HG03565 (cell line): ENCODE data around the gene ZNF70.
A peak's percentile ranks its signal among the peaks of the same experiment; 100 is the strongest.

Experiments used
- ATAC-seq: cut with Tn5 transposase; IDR thresholded peaks from one replicate; pipeline ENCODE4 v1.9.1; 2021; ENCODE audit warnings: mild to moderate bottlenecking, moderate library complexity; ENCODE audit not compliant: unreplicated experiment

The ZNF70 gene

DNA sequence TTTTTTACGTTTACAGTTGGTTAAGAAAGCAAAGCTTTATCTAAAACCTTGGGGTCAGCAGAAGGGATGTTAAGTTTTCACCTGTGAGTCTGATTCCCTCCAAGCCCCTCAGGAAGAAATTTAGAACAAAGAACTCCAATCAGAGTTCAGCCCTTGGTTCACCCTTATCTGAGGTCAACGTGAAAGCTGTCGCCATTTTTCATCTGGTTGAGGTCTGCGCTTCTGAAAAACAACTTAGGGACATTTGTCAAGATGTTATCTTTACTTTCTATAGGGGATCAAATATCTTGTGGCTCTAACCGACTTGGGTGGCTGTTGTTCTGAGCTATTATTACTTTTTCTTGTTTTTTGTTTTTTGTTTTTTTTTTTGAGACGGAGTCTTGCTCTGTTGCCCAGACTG is 30.1 kb downstream of the ZNF70 start:
- ATAC-seq = no peak

DNA sequence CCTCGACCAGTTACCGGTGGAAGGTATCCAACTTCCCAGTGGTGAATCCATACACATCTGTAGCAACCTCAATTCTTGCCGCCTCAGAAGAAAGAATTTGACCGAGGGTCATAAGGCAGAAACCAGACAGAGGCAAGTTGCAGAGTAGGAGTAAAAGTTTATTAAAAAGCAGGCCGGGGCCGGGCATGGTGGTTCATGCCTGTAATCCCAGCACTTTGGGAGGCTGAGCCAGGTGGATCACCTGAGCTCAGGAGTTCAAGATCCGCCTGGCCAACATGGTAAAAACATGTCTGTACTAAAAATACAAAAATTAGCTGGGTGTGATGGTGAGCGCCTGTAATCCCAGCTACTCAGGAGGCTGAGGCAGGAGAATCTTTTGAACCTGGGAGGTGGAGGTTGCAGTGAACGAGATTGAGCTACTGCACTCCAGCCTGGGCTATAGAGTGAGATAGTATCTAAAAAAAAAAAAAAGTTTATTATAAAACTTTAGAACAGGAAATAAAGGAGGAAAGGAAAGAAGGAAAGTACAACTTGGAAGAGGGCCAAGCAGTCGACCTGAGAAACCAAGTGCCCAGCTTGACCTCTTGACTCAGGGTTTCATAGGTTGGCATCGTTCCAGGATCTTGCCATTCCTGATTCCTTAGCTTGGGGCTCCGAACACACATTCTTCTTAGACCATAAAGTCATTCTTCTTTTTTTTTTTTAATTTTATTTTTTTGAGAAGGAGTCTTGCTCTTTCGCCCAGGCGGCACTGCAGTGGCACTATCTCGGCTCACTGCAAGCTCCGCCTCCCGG is 32.3 kb downstream of the ZNF70 start:
- no peak for ATAC-seq

DNA sequence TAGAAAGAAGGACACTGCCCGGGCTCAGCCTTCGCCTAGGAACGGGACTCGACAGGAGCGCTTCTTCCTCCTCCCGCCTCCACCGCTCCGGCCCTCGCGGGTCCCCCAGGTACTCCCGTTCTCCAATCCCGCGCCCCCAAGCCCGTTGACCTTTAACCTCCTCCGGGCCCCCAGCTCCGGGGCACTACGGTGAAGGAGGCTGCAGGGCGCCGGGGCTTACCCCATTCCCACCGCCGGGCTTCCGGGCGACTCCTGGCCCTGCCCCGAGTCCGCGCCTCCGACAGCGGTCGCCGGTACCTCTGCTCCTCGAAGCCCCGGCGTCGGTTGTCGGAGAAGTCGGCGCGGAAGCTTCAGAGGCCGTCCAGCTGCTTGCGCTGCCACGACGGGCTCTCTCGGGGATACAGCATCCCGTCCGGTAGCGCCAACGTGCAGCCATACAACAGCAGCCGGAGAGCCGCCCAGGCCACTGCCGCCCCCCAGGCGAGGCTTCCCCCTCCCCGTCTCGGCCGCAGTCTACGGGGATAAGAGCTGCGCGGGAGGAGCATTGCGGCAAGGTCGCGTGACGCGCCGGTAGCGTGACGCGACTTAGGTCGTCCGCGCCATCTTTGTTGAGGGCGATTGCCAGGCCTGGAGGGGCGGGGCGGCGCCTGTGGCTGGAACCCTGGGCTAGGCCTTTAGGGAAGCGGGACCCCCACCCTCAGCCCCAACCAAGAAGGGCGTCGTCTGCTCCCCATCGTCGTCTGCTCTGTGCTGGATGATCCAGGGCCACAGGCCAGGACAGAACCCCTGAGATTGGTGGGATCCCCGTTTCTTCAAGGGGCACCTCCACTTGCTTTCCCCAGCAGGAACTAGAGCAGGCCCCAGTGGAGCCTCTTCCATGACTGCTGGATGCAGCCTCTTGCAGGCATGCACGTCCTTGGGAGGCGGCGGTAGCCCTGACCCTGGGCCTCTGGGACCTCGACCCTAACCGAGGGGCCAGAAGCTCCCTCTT is 33.8 kb downstream of the ZNF70 start:
- peak; percentile 73 for ATAC-seq

DNA sequence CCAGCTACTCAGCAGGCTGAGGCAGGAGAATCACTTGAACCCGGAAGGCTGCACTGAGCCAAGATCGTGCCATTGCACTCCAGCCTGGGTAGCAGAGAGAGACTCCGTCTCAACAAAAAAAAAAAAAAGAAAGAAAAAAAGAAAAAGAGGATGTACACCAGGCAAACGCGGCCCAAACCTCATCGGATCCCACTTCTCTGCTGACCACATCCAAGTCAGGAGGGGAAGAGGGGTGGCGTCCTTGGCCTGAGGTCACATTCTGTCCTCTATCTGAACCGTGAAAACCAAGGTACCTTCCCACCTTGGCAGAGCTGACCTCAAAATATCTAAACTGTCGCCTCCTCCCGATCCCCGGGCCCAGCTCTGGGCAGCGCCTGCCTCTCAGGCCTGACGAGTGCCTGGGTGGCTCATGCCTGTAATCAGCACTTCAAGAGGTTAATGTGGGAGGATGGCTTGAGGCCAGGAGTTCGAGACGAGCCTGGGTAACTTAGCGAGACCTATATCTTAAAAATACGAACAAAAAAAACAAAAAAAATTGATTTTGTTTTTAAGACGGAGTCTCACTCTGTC is 35.0 kb downstream of the ZNF70 start:
- no peak for ATAC-seq

DNA sequence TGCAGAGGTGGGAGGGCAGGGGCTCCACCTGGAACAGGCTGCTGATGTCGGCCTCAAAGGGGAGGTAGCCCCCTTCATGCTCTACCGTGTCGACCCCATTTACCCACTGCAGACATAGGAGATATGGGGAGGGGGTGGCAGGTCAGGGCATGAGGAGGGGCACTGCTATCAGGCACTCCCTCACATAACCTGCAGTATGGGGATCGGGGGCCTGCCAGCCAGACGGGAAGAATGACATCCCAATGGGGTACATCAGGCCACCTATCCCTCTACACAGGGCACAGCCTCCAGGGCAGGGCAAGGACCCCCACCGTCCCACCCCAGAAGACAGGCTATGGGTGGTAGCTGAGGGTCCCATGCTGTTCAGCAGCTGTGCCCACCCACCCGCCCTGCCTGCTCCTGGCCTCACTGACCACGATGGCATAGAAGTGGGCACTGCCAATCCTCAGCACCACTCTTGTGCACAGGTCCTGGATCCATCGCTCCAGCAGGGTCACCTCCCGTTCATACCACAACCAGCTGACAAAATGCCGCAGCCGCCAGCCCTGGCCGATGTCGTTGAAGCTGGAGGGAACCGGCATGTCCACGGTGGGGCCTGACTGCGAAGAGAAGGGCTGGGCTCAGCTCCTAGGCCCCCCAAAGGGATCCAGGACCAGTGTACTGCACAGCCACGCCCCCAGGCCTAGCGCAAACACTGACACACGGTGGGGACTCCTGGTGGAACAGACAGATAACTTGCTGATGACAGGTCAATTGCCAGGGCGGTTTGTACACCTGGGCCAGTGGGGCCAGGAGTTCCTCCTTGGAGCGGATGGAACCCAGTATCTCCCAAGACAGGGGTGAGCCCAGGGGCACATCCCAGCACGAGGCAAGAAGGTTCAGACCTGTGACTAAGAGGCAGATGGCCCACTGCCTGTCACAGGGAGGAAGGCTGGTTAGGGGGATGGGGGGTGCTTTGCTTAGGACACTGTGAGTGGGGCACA is 36.0 kb downstream of the ZNF70 start:
- ATAC-seq = no peak

DNA sequence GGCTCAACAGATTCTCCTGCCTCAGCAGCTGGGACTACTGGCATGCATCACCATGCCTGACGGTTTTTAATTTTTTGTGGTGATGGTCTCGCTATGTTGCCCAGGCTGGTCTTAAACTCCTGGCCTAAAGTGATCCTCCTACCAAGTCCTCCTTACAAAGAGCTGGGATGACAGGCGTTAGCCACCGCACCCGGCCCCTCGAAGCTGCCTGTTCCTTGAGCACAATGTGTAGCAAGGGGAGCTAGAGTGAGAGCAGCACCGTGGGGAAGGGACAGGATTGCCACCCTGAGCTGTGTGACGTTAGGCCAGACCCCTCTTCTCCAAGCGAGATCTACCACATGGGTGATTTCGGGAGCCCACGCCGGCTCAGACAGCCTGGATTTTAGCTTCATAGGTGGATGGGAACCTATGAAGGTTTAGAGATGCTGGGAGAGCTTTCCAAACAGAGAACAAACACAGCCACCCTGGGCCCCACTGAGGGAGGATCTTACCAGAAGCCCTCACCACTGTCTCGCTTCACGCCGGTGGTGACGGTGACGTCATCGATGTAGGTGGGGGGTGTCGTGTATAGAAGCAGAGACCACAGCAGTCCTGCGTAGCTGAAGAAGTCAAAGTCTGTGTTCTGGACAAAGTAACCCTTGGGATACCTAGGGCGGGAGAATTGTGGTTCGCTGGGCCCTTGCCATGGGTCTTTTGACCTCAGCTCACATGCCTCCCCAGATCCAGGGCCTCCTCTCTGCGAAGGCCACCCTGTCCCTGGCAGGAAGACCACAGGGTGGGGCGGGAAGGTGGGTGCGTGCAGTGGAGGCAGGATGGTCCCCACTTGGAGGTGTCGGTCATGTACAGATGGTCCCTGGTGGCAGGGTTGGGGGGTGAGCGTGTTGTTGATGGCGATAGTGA is 37.0 kb downstream of the ZNF70 start:
- no peak for ATAC-seq

DNA sequence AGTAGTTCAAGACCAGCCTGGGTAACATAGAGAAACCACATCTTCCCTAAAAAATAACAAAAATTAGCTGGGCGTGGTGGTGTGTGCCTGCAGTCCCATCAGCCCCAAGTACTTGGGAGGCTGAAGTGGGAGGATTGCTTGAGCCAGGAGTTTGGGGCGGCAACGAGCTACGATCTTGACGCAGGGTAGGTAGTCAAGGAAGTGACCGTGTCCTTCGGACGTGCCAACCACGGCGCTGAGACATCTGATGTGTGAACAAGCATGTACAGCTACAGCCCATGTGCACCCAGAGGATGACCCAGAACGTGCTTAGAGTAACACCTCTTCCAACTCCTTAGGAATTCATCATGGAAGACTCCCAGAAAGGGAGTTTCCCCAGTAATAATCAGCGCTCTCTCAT is 38.7 kb downstream of the ZNF70 start:
- ATAC-seq = no peak

DNA sequence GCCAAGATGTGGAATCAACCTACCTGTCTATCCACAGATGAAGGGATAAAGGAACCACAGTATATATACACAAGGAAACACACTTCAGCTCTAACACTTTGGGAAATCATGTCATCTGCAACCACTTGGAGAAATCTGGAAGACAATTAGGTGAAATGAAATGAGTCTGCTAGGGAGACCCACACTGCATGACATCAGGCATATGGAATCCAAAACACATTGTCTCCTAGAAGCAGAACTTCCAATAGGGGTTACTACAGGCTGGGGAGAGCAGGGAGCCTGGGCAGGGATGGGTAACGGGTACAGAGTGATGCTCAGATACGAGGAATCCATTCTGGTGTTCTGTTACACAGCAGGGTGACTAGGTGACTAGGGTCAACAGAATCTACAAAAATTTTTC is 41.8 kb downstream of the ZNF70 start:
- no peak for ATAC-seq

DNA sequence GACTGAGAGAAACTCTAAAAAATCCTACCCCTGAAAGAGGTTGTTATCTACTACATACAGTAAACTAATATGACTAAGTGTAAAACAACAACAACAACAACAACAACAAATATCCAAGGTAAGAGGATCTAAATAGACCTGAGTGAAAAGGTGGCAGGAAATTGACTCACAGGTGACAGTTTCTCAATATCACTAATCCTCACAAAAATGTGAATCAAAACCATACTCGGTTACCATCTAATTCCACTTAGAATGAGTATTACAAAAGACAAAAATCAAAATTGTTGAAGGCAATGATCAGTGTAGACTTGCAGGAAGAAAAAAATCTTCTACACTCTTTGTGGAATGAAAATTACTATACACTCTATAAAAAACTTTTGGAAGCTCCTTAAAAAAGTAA is 42.6 kb downstream of the ZNF70 start:
- no peak for ATAC-seq

DNA sequence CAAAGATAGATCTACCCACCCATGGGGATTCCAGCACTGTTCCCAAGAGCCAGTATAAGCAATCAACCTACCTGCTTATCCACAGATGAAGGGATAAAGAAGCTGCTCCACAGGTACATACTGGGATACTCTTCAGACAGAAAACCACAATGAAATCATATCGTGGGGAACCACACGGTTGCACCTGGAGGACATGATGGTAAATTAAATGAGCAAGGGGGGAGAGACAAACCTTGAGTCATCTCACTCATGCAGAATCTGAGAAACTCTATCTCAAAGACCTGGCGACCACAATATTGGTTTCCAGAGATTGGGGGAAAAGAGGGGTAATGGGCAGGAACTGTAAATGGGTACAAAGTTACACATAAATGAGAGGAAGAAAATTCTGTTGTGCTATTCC is 45.6 kb downstream of the ZNF70 start:
- ATAC-seq = no peak

DNA sequence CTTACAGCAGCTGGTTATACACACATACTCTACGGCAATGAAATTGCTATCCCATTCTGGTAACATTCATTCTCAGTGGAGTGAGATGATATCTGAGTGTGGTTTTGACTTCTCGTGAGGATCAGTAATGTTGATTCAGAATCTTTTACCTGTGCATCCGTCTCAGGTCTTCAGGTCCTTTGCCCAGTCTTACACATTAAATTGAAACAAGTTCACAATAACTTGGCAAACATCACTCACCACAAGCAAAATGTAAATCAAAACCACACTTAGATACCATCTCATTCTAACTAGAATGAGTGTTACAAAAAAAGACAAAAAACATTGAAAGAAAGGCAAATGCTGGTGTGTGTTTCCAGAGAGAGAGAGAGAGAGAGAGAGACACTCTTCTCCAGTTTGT is 46.1 kb downstream of the ZNF70 start:
- no peak for ATAC-seq

DNA sequence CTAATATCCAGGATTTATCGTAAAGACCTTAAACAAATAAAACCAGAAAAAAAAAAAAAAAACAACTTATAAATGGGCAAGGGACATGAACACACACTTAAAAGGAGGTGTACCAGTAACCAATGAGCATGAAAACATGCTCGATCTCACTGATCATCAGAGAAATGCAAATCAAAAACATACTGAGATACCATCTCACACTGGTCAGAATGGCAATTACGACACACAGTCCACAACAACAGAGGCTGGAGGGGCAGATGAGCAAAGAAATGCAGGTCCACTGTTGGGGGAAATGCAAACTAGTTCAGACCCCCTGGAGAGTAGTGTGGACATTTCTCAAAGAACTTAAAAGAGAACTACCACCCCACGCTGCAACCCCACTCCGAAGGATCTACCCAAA is 46.9 kb downstream of the ZNF70 start:
- ATAC-seq = no peak

DNA sequence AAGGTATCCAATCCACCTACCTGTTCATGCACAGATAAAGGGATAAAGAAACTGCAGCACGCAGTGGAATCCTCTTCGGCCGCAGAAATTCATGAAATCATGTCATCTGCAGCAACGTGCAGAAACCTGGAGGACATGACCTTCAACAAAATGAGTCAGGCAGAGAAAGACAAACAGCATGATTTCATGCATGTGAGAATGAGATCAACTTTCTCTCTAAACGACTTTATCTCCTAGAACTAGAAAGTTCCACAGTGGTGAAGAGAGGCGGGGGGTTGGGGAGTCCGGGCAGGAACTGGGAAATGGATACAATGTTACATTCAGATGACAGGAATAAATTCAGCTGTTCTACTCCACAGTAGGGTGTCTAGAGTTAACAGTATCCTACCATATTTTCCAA is 50.2 kb downstream of the ZNF70 start:
- ATAC-seq = no peak

DNA sequence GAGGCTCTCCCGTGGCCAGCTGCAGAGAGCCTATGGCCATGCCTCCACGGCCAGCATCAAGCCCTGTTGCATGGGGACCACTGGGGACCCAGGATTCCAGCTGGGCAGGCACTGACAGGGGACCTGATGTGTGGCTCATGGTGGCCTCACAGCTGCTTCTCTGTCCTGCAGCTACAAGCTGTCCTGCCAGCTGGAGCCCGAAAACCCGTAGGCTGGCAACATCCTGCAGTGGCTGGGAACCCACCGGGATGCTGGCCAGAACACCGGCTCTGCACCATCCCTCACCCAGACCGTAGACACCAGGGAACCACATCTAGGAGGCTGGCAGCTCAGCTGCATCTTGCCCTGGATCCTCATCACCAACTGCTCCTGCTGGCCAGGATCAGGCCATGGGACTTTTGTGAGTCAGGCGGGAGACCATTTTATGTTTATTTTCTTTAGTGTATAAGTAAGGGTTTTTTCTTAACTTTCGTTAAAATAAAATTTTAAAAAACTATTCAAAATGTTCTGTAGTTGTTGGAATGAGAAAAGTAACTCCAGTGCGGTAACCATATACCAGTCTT is 52.2 kb downstream of the ZNF70 start:
- ATAC-seq = no peak

DNA sequence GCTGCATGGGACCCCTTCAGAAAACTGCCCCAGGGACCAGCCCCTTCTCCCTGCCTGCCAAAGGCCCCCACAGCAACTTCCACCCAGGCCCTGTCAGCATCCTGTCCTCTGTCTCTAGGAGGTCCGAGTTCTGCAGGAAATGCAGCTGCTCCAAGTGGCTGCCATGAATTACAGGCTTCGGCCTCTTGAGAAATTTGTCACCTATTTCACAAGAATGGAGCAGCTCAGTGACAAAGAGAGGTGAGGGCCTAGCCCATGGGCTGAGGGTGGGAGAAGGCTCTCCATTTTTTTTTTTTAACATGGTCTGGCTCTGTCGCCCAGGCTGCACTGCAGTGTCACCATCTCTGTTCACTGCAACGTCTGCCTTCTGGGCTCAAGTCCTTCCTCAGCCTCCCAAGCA is 52.8 kb downstream of the ZNF70 start:
- ATAC-seq = no peak

DNA sequence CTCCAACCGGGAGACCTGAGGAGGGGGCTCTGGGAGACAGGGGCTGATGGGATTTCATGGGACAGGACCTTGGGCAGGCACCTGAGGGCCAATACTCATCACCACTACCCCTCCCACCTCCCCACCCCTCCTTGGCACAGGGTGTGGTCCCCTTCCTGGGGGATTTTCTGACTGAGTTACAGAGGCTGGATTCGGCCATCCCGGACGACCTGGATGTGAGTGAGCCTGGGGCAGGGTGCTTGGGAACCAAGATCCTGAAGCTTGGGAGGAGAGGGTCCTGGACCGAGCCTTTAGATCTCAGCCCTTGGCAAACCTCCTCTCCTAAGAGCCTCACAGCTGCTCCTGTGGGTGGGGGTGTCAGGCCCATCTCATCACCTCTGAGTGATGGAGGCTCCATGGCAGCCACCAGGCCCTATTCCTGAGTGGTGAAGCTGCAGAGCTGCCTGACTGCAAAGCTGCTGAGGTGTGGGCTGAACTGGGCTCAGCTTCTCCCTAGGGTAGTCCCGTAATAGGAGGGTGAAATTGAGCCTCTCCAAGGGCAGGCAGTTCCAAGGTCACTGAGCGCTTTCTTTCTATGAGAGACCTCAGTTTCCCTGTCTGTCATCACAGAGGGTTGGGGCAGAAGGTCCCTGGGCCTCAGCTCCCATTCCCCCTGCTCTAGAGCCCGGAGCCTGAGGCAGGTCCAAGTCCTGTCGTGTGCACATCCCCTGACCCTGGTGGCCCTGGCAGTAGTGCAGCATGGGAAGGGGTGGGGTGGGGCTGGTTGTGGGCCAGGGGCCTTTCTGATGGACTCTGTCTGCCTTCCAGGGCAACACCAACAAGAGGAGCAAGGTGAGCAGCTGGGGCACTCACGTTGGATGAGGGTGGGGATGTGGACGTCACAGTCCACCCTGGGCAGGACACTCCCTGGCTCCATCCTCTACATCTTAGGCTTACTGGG is 53.6 kb downstream of the ZNF70 start:
- ATAC-seq = no peak

DNA sequence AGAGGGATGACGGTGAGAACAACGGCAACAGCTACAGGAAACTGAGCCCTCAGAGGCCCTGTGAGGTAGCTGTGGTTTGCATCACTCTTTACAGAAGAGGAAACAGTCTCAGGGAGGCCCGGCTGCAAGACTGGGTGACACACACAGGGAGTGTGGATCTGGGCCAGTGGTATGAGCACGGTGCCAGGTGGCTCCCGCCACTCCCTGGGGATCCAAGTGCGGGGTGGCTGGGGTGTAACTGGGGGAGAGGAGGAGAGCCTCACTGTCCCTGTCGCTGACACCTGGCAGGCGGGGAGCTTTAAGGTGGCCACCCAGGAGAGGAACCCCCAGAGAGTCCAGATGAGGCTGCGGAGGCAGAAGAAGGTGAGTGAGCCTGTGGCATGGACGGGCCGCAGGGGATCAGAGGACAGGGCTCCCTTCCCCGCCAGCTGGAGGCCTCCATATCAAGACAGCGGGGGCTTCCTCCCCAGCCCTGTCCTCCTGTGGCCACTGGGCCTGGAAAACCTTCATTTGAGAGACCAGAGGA is 54.5 kb downstream of the ZNF70 start:
- ATAC-seq = peak; percentile 81
